ENCODE results near the gene PHC2.
"Not testable (repeated sequence)": the region's sequence is repeated elsewhere in the genome, so short reads cannot be mapped to it uniquely, and the experiment has no call there.

Gene PHC2

GRCh38 chr1:33328817-33329216 lies 102.1 kb downstream of the PHC2 start:
- DNase-seq, result no peak

- no peak for DNase-seq
Observed at GRCh38 chr1:33327587-33328325, 103.1 kb downstream of the PHC2 start.

GRCh38 chr1:33326785-33327184 lies 104.1 kb downstream of the PHC2 start:
- no peak for DNase-seq

GRCh38 chr1:33324677-33325575 lies 106.0 kb downstream of the PHC2 start:
- DNase-seq, result no peak

GRCh38 chr1:33323663-33324477 lies 107.0 kb downstream of the PHC2 start:
- DNase-seq, result no peak

- no peak for DNase-seq
Observed at GRCh38 chr1:33322870-33323585, 107.9 kb downstream of the PHC2 start.

GRCh38 chr1:33322109-33322508 lies 108.8 kb downstream of the PHC2 start:
- DNase-seq, result no peak

GRCh38 chr1:33321178-33321577 lies 109.7 kb downstream of the PHC2 start:
- DNase-seq, result no peak

- no peak for DNase-seq
Observed at GRCh38 chr1:33320619-33321165, 110.2 kb downstream of the PHC2 start, which contains the start of gene A3GALT2. A3GALT2 (minus strand) TSS chr1:33321098; CDS start chr1:33321098, 0 bp downstream.

- DNase-seq, result no peak
Observed at GRCh38 chr1:33319949-33320618, 110.8 kb downstream of the PHC2 start.

- DNase-seq, result no peak
Observed at GRCh38 chr1:33319186-33319948, 111.5 kb downstream of the PHC2 start.

GRCh38 chr1:33317946-33318345 lies 112.9 kb downstream of the PHC2 start:
- no peak for DNase-seq

GRCh38 chr1:33317354-33317753 lies 113.5 kb downstream of the PHC2 start:
- no peak for DNase-seq

GRCh38 chr1:33316601-33317000 lies 114.3 kb downstream of the PHC2 start:
- no peak for DNase-seq

- no peak for DNase-seq
Observed at GRCh38 chr1:33314416-33314815, 116.5 kb downstream of the PHC2 start.

GRCh38 chr1:33312413-33312749 lies 118.5 kb downstream of the PHC2 start:
- DNase-seq, result no peak

GRCh38 chr1:33311706-33312412 lies 119.0 kb downstream of the PHC2 start:
- DNase-seq, result no peak

GRCh38 chr1:33310702-33311101 lies 120.2 kb downstream of the PHC2 start:
- no peak for DNase-seq

GRCh38 chr1:33309351-33309750 lies 121.5 kb downstream of the PHC2 start:
- not testable (repeated sequence) for DNase-seq

- DNase-seq, result no peak
Observed at GRCh38 chr1:33307494-33307864, 123.4 kb downstream of the PHC2 start.

Data from stimulated activated CD4-positive, alpha-beta T cell treated with anti-CD3 and anti-CD28 coated beads, Interleukin-12 subunit alpha, Interleukin-12 subunit beta, amount 100 ng/mL, for 4 hours (primary cell).